IMR-90 (cell line): ENCODE data around the gene MLLT3. TPM values are rescaled to one million over a fixed set of nuclear protein-coding genes. Genes with fewer than 3 reads are reported as not detected.

Source experiments
- ATAC-seq: fragments of 200-7000 bp; cut with Tn5 transposase; 2 replicates; pipeline ENCODE4 v1.9.1; 2020; ENCODE audit warnings: low read depth, mild to moderate bottlenecking, moderate library complexity
- BruUV-seq: library from RNA; stranded (reverse); fragments of 400-500 nt; replicated peaks from 2 replicates; lab custom pipeline; 2021; lab: Mats Ljungman, UMichigan
- CTCF ChIA-PET: fragments of 300-600 bp; formaldehyde crosslinking; extraction: SDS; loops from one replicate; lab custom pipeline; 2021; ENCODE audit warnings: antibody characterized with exemption; lab: Yijun Ruan, JAX
- POLR2A ChIA-PET: fragments of 300-600 bp; sonication (Branson Sonifier 250); formaldehyde crosslinking; loops from one replicate; lab custom pipeline; 2022; ENCODE audit warnings: antibody characterized with exemption; ENCODE audit not compliant: unreplicated experiment; lab: Charles Lee
- DNase-seq: peaks from one replicate; pipeline ENCODE4 v3.0.0; 2013
- H2AFZ ChIP-seq: replicated peaks from 2 replicates; pipeline ENCODE3; 2013; ENCODE audit warnings: low read length, mild to moderate bottlenecking; ENCODE audit not compliant: poor library complexity
- H2AK5ac ChIP-seq: 2 replicates; pipeline ENCODE4 v1.6.1; 2013; ENCODE audit warnings: low read depth, low read length, inconsistent platforms
- H2AK9ac ChIP-seq: replicated peaks from 2 replicates; pipeline ENCODE3; 2013; ENCODE audit warnings: mild to moderate bottlenecking, low read depth, low read length, moderate library complexity; ENCODE audit not compliant: poor library complexity
- H2BK120ac ChIP-seq: 2 replicates; pipeline ENCODE4 v1.6.1; 2013; ENCODE audit warnings: low read depth, low read length, inconsistent platforms
- H2BK15ac ChIP-seq: 3 replicates; pipeline ENCODE4 v1.6.1; 2013; ENCODE audit warnings: low read depth, low read length, inconsistent platforms
- H2BK20ac ChIP-seq: 2 replicates; pipeline ENCODE4 v1.6.1; 2013; ENCODE audit warnings: low read depth, mild to moderate bottlenecking, inconsistent platforms, low read length, moderate library complexity
- H2BK5ac ChIP-seq: 2 replicates; pipeline ENCODE4 v1.6.1; 2013; ENCODE audit warnings: mild to moderate bottlenecking, low read depth, low read length, inconsistent platforms; ENCODE audit not compliant: poor library complexity, severe bottlenecking
- H3K14ac ChIP-seq: replicated peaks from 2 replicates; pipeline ENCODE4 v1.6.1; 2013; ENCODE audit warnings: low read depth, low read length, inconsistent platforms
- H3K18ac ChIP-seq: 2 replicates; pipeline ENCODE4 v1.6.1; 2013; ENCODE audit warnings: low read depth, low read length, control low read depth
- H3K23ac ChIP-seq: 2 replicates; pipeline ENCODE4 v1.6.1; 2013; ENCODE audit warnings: low read depth, low read length, inconsistent platforms
- H3K27ac ChIP-seq: 2 replicates; pipeline ENCODE4 v1.5.1; 2013; ENCODE audit warnings: mild to moderate bottlenecking, control low read depth, low read length; ENCODE audit not compliant: insufficient read depth
- H3K27me3 ChIP-seq: 2 replicates; pipeline ENCODE4 v1.6.1; 2013; ENCODE audit warnings: low read length; ENCODE audit not compliant: control insufficient read depth, insufficient read depth
- H3K36me3 ChIP-seq: 2 replicates; pipeline ENCODE4 v1.6.1; 2013; ENCODE audit warnings: low read length, mixed read lengths; ENCODE audit not compliant: control insufficient read depth, insufficient read depth
- H3K4ac ChIP-seq: 2 replicates; pipeline ENCODE4 v1.6.1; 2013; ENCODE audit warnings: low read depth, low read length, inconsistent platforms
- H3K4me1 ChIP-seq: 2 replicates; pipeline ENCODE4 v1.6.1; 2013; ENCODE audit warnings: low read length, mixed read lengths; ENCODE audit not compliant: control insufficient read depth, insufficient read depth
- H3K4me2 ChIP-seq: 2 replicates; pipeline ENCODE4 v1.6.1; 2013; ENCODE audit warnings: low read depth, mild to moderate bottlenecking, control low read depth, low read length, moderate library complexity
- H3K4me3 ChIP-seq: 2 replicates; pipeline ENCODE4 v1.5.1; 2013; ENCODE audit warnings: low read depth, mild to moderate bottlenecking, control low read depth, low read length, moderate library complexity; ENCODE audit not compliant: insufficient read depth
- H3K56ac ChIP-seq: 2 replicates; pipeline ENCODE4 v1.6.1; 2013; ENCODE audit warnings: low read length, inconsistent platforms; ENCODE audit not compliant: insufficient read depth; ENCODE audit errors: extremely low read depth
- H3K79me1 ChIP-seq, 2 experiments: 2 replicates each; pipeline ENCODE4 v1.6.1; 2013; ENCODE audit warnings: low read length in 2 of 2, inconsistent platforms in 1 of 2, low read depth in 1 of 2
- H3K9ac ChIP-seq: 2 replicates; pipeline ENCODE4 v1.6.1; 2013; ENCODE audit warnings: low read depth, low read length, control low read depth
- H3K9me1 ChIP-seq: 2 replicates; pipeline ENCODE4 v1.6.1; 2013; ENCODE audit warnings: low read length, inconsistent platforms; ENCODE audit not compliant: insufficient read depth
- H3K9me3 ChIP-seq: 2 replicates; pipeline ENCODE4 v1.6.1; 2013; ENCODE audit warnings: low read length; ENCODE audit not compliant: control insufficient read depth, insufficient read depth
- H4K20me1 ChIP-seq: 2 replicates; pipeline ENCODE4 v1.6.1; 2013; ENCODE audit warnings: low read length, inconsistent platforms; ENCODE audit not compliant: insufficient read depth
- H4K5ac ChIP-seq: 2 replicates; pipeline ENCODE4 v1.6.1; 2013; ENCODE audit warnings: mild to moderate bottlenecking, low read depth, low read length, control low read depth
- H4K8ac ChIP-seq, 2 experiments: 2 replicates each; pipeline ENCODE4 v1.6.1; 2013; ENCODE audit warnings: low read depth in 2 of 2, low read length in 2 of 2, control low read depth in 1 of 2, inconsistent platforms in 1 of 2
- H4K91ac ChIP-seq: 2 replicates; pipeline ENCODE4 v1.6.1; 2013; ENCODE audit warnings: low read depth, low read length, inconsistent platforms; ENCODE audit not compliant: insufficient read depth
- BHLHE40 ChIP-seq: fragments of 150-350 bp; IDR thresholded peaks from 2 replicates; pipeline ENCODE4 v1.6.1; 2016; ENCODE audit warnings: mild to moderate bottlenecking, low read depth, low read length
- CEBPB ChIP-seq: IDR thresholded peaks from 2 replicates; pipeline ENCODE4 v1.6.1; 2012; ENCODE audit warnings: low read depth, low read length, improper control_type of control experiment
- CHD1 ChIP-seq: IDR thresholded peaks from 2 replicates; pipeline ENCODE4 v1.6.1; 2012; ENCODE audit warnings: low read depth, low read length, improper control_type of control experiment
- CTCF ChIP-seq: conservative IDR thresholded peaks from 2 replicates; pipeline ENCODE4 v1.5.1; 2012; ENCODE audit warnings: mild to moderate bottlenecking, low read depth, low read length, improper control_type of control experiment
- ELK1 ChIP-seq: fragments of 150-350 bp; IDR thresholded peaks from 2 replicates; pipeline ENCODE4 v1.6.1; 2016; ENCODE audit warnings: low read depth, mild to moderate bottlenecking, low read length, moderate library complexity, borderline replicate concordance
- FOS ChIP-seq: fragments of 150-350 bp; IDR thresholded peaks from 2 replicates; pipeline ENCODE4 v1.6.1; 2016; ENCODE audit warnings: low read depth, low read length
- MAFK ChIP-seq: IDR thresholded peaks from 2 replicates; pipeline ENCODE4 v1.6.1; 2012; ENCODE audit warnings: low read depth, low read length, improper control_type of control experiment
- MAZ ChIP-seq: IDR thresholded peaks from 2 replicates; pipeline ENCODE4 v1.6.1; 2012; ENCODE audit warnings: low read depth, mild to moderate bottlenecking, low read length, improper control_type of control experiment, moderate library complexity, borderline replicate concordance
- MXI1 ChIP-seq: IDR thresholded peaks from 2 replicates; pipeline ENCODE4 v1.6.1; 2012; ENCODE audit warnings: low read depth, mild to moderate bottlenecking, low read length, moderate library complexity, borderline replicate concordance
- NFE2L2 ChIP-seq: fragments of 150-350 bp; IDR thresholded peaks from 2 replicates; pipeline ENCODE4 v1.6.1; 2016; ENCODE audit warnings: low read depth, mild to moderate bottlenecking, low read length
- POLR2A ChIP-seq: IDR thresholded peaks from 2 replicates; pipeline ENCODE4 v1.6.1; 2012; ENCODE audit warnings: mild to moderate bottlenecking, low read depth, low read length
- RAD21 ChIP-seq: IDR thresholded peaks from 2 replicates; pipeline ENCODE4 v1.6.1; 2012; ENCODE audit warnings: low read length, improper control_type of control experiment
- RCOR1 ChIP-seq: IDR thresholded peaks from 2 replicates; pipeline ENCODE4 v1.6.1; 2012; ENCODE audit warnings: mild to moderate bottlenecking, low read length, improper control_type of control experiment; ENCODE audit not compliant: insufficient replicate concordance
- RFX5 ChIP-seq: IDR thresholded peaks from 2 replicates; pipeline ENCODE4 v1.8.0; 2012; ENCODE audit warnings: low read depth, mild to moderate bottlenecking, low read length, moderate library complexity
- SMC3 ChIP-seq: fragments of 150-350 bp; IDR thresholded peaks from 2 replicates; pipeline ENCODE4 v1.6.1; 2016; ENCODE audit warnings: low read depth, mild to moderate bottlenecking, antibody characterized with exemption, low read length, moderate library complexity
- USF2 ChIP-seq: fragments of 150-350 bp; IDR thresholded peaks from 2 replicates; pipeline ENCODE4 v1.6.1; 2017; ENCODE audit warnings: mild to moderate bottlenecking, antibody characterized with exemption, low read length, low read depth
- WGBS, 2 experiments: methylation state at CpG; one replicate each; pipeline versions ENCODE4 v1.1.5 to v1.1.7; 2013; ENCODE audit warnings: missing lambda C conversion rate in 2 of 2; ENCODE audit not compliant: insufficient read length in 1 of 2; ENCODE audit errors: extremely low coverage in 2 of 2; 5-methylcytosine and 5-hydroxymethylcytosine counted together
- dilution Hi-C: fragments of 300-500 bp; cut with HindIII; formaldehyde crosslinking; loops from one replicate; pipeline ENCODE4 v1.14.3; 2018; ENCODE audit warnings: low sequenced_read_pairs; ENCODE audit not compliant: unreplicated experiment
- in situ Hi-C: fragments of 300-500 bp; cut with MboI; formaldehyde crosslinking; loops from 3 replicates; pipeline ENCODE4 v1.14.3; 2019; ENCODE audit warnings: low sequenced_read_pairs, inconsistent platforms, mixed read lengths
- intact Hi-C: fragments of 100-400 bp; cut with micrococcal nuclease; formaldehyde crosslinking; loops from 2 replicates; pipeline ENCODE4 v1.10.0; 2022
- polyA plus RNA-seq, 3 experiments: library from polyadenylated mRNA; depleted of rRNA; stranded (reverse); fragments of >200 nt; gene quantifications; 2 replicates each; pipeline ENCODE4 v1.2.3, GENCODE V29; 2012; ENCODE audit warnings: low replicate concordance in 1 of 3
- total RNA-seq: library from RNA; depleted of rRNA; stranded (reverse); fragments of >200 nt; gene quantifications from 2 replicates; pipeline ENCODE4 v1.2.3, GENCODE V29; 2012

The MLLT3 gene
- total and polyA plus RNA-seq, 2 of the 4 experiments (the other 2 are of a cell fraction): 10.4 to 21.1 TPM

- CTCF ChIA-PET: no interaction called here
- H3K27ac ChIP-seq: no peak overlapping the region
- H3K27me3 ChIP-seq: no peaks in the 10 kb centered on the region
- peaks cover 11 to 21% of the 10 kb centered on the region in 2 experiments; a peak in 3 of 4 replicates for H3K79me1 ChIP-seq
- peaks cover 4% of the 10 kb centered on the region for H3K4me1 ChIP-seq
- H4K91ac ChIP-seq: no peak overlapping the region
- TF ChIP-seq NFE2L2 (no peak), RFX5 (no peak), MXI1 (no peak), CTCF (no peak), ELK1 (no peak), RAD21 (no peak), RCOR1 (no peak), CHD1 (no peak), BHLHE40 (no peak), MAZ (no peak), USF2 (no peak), SMC3 (no peak), CEBPB (no peak), FOS (no peak), POLR2A (no peak), MAFK (no peak)
- no peak overlapping the region for H2AK5ac ChIP-seq
- no peak overlapping the region for H2BK20ac ChIP-seq
- in situ Hi-C loops: no loop called here
- H4K20me1 ChIP-seq: 0 out of 2 replicates have a peak, but pooled peaks cover 5% of the 10 kb centered on the region
- no CpG with 5 or more reads among the region's 2 CpGs for WGBS, 2 experiments
- dilution Hi-C loops: no loop called here
- no peak overlapping the region for H3K4me3 ChIP-seq
- H3K23ac ChIP-seq: no peak overlapping the region
- H2AK9ac ChIP-seq: no peak overlapping the region
- no peak overlapping the region for H2AFZ ChIP-seq
- H3K36me3 ChIP-seq: no peaks in the 10 kb centered on the region
- no peak overlapping the region for H2BK15ac ChIP-seq
- no peak overlapping the region for H2BK5ac ChIP-seq
- no peak overlapping the region for H3K9ac ChIP-seq
- no peak overlapping the region for H4K8ac ChIP-seq
- H3K4me2 ChIP-seq: peak overlapping the region; percentile 14; the same call in 1 of the 2 replicates
- no peak overlapping the region for H4K5ac ChIP-seq
- POLR2A ChIA-PET: no interaction called here
- no peak overlapping the region for H3K14ac ChIP-seq
- no peak for DNase-seq
- no peak for ATAC-seq
- intact Hi-C loops: no loop called here
- H3K9me1 ChIP-seq: peaks cover 2% of the 10 kb centered on the region; the same call in 1 of the 2 replicates
- H3K4ac ChIP-seq: no peak overlapping the region
- H3K18ac ChIP-seq: no peak overlapping the region; the same call in 1 of the 2 replicates
- no peaks in the 10 kb centered on the region for H3K9me3 ChIP-seq
- BruUV-seq: no TSS peak
- no peak overlapping the region for H2BK120ac ChIP-seq
- no peak overlapping the region for H3K56ac ChIP-seq
Measured at GRCh38 chr9:20508242-20508641, 114.1 kb downstream of the MLLT3 start.
